Heart left ventricle (tissue), 16 donors: ENCODE measurements around the gene SOX6. TPM values are rescaled to one million over a fixed set of nuclear protein-coding genes. Genes with fewer than 3 reads are reported as not detected.

Experiments used
- ATAC-seq, 4 donors: fragments of 200-7000 bp; cut with Tn5 transposase; one replicate each; pipeline ENCODE4 v1.9.1; 2020 to 2022; ENCODE audit warnings: moderate library complexity in 4 of 4, mild to moderate bottlenecking in 3 of 4, moderate number of reproducible peaks in 1 of 4
- DNase-seq, 5 donors: peaks; one replicate each; pipeline ENCODE4 v3.0.0-alpha.2; 2020
- H3K27ac ChIP-seq, 12 donors: fragments of 200-600 bp; sonication (generic) in 4 of 12; one replicate each; pipeline versions ENCODE4 v1.5.0 to v1.8.0; 2016 to 2022; ENCODE audit warnings: mild to moderate bottlenecking in 2 of 12
- H3K27me3 ChIP-seq, 9 donors: fragments of 200-600 bp; sonication (generic) in 2 of 9; one replicate each; pipeline versions ENCODE4 v1.5.1 to v1.8.0; 2016 to 2022; ENCODE audit warnings: mild to moderate bottlenecking in 3 of 9
- H3K36me3 ChIP-seq, 9 donors: fragments of 200-600 bp; sonication (generic) in 2 of 9; one replicate each; pipeline versions ENCODE4 v1.5.0 to v1.8.0; 2018 to 2022; ENCODE audit warnings: mild to moderate bottlenecking in 2 of 9
- H3K4me1 ChIP-seq, 12 donors: fragments of 200-600 bp; sonication (generic) in 4 of 12; one replicate each; pipeline versions ENCODE4 v1.5.0 to v1.8.0; 2016 to 2022; ENCODE audit warnings: mild to moderate bottlenecking in 3 of 12
- H3K4me3 ChIP-seq, 12 donors: fragments of 200-600 bp; sonication (generic) in 4 of 12; one replicate each; pipeline versions ENCODE4 v1.5.0 to v1.8.0; 2017 to 2022; ENCODE audit warnings: mild to moderate bottlenecking in 9 of 12, moderate library complexity in 4 of 12
- H3K9me3 ChIP-seq, 12 donors: fragments of 200-600 bp; sonication (generic) in 4 of 12; one replicate each; pipeline versions ENCODE4 v1.5.0 to v1.8.0; 2016 to 2022; ENCODE audit warnings: mild to moderate bottlenecking in 1 of 12
- POLR2A ChIP-seq, 2 donors: fragments of 450-650 bp; IDR thresholded peaks; one replicate each; pipeline ENCODE4 v1.6.1; 2017; ENCODE audit warnings: antibody characterized with exemption in 2 of 2, mild to moderate bottlenecking in 2 of 2, moderate library complexity in 2 of 2
- WGBS, 4 donors: extraction: QIAGEN DNeasy Blood & Tissue Kit in 2 of 4; methylation state at CpG; one replicate each; pipeline versions ENCODE4 v1.1.5 to v1.1.7; 2013 to 2018; 5-methylcytosine and 5-hydroxymethylcytosine counted together
- intact Hi-C, 10 donors: fragments of 100-400 bp; cut with DNase I; formaldehyde crosslinking; loops; one replicate each; pipeline versions ENCODE4 v1.11.1 to v1.14.2; 2022
- polyA plus RNA-seq, 2 donors: library from polyadenylated mRNA; stranded (reverse); fragments of 200-250 nt; gene quantifications; one replicate each; pipeline ENCODE4 v1.2.3, GENCODE V29; 2013
- total RNA-seq, 9 donors: library from RNA; depleted of rRNA in 2 of 9; stranded (reverse); fragments of >200 nt in 2 of 9; fragmentation: NEBNext Ultra II Directional in 3 of 9; extraction: Animal tissue kit (Norgen Biotek cat#: 25700) in 3 of 9; gene quantifications; one replicate each; pipeline versions ENCODE4 v1.1.0 to v1.2.4, GENCODE V29; 2016 to 2023
- TF ChIP-seq, protein P1 (sequence below), 12 donors: fragments of 200-600 bp; sonication (generic) in 4 of 12; IDR thresholded peaks; one replicate each; pipeline versions ENCODE4 v1.5.0 to v1.8.0; 2018 to 2022; ENCODE audit warnings: antibody characterized with exemption in 12 of 12, mild to moderate bottlenecking in 5 of 12
- donor health status: ischemic (EF 13 %, LVEDD 7.1; RV severe dilation, severe dysfunction).
- donor health status: healthy with polysubstance abuse.
- donor health status: DM: no; HTN: yes; CAD: no.
- donor health status: DM: no; HTN: no; CAD: no.
- donor health status: ischemic (EF 25% LVEDD 6.9; RV normal size, moderate dysfunction).
- donor health status: ischemic (EF 25% LVEDD 5.7; RV mildly dilated, moderate dysfunction).
- donor health status: healthy.
- donor health status: DM: yes; HTN: yes; CAD: no.
- donor health status: ischemic (EF 35%, LVEDD 5.7; RV mildly dilated, moderate dysfunction).
- donor health status: nonischemic (EF 11% LVEDD 7.7; RV severe dilation, severe dysfunction).
- donor health status: DM: yes; HTN: yes; CAD: no.
- donor health status: PGD.
- donor health status: ischemic (EF 29% LVEDD 5.4; RV normal size, mild dysfunction).
- donor health status: nonischemic (EF 23%, LVEDD 6.1; RV moderate dilation, normal function).

The SOX6 gene
- total and polyA plus RNA-seq, 11 donors = 1.5 to 39.6 (median 15.6) TPM

DNA sequence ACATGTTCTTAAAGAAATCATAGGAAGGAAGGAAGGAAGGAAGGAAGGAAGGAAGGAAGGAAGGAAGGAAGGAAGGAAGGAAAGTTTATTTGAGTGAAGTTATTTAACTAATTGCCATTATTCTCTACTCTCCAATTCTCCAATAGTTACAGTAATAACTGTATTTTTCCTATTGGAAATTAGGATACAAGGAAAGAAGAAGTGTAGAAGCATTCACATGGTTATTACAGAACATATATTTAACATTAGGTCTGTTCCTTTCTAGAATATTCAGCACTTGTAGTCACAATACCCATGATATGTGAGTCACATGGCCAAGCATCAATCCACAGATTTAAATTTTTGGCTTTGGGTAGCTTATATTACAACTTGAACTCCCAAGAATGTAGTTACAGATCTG lies 230.6 kb downstream of the SOX6 start:
- Histone ChIP-seq H3K27ac (no peak overlapping the region), H3K27me3 (no peaks in the 10 kb centered on the region), H3K4me1 (peaks cover 0 to 4% (median 0%) of the 10 kb centered on the region in 12 donors), H3K9me3 (peaks cover 0 to 3% (median 0%) of the 10 kb centered on the region in 12 donors), H3K36me3 (no peaks in the 10 kb centered on the region), H3K4me3 (no peak overlapping the region)
- intact Hi-C loops = no loop called here
- ATAC-seq (no peak), DNase-seq (no peak)
- TF ChIP-seq, protein P1, sequence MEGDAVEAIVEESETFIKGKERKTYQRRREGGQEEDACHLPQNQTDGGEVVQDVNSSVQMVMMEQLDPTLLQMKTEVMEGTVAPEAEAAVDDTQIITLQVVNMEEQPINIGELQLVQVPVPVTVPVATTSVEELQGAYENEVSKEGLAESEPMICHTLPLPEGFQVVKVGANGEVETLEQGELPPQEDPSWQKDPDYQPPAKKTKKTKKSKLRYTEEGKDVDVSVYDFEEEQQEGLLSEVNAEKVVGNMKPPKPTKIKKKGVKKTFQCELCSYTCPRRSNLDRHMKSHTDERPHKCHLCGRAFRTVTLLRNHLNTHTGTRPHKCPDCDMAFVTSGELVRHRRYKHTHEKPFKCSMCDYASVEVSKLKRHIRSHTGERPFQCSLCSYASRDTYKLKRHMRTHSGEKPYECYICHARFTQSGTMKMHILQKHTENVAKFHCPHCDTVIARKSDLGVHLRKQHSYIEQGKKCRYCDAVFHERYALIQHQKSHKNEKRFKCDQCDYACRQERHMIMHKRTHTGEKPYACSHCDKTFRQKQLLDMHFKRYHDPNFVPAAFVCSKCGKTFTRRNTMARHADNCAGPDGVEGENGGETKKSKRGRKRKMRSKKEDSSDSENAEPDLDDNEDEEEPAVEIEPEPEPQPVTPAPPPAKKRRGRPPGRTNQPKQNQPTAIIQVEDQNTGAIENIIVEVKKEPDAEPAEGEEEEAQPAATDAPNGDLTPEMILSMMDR (IDR thresholded peaks at IDR 0.05) = no peak
- no peak for TF ChIP-seq POLR2A (IDR thresholded peaks at IDR 0.05)

DNA sequence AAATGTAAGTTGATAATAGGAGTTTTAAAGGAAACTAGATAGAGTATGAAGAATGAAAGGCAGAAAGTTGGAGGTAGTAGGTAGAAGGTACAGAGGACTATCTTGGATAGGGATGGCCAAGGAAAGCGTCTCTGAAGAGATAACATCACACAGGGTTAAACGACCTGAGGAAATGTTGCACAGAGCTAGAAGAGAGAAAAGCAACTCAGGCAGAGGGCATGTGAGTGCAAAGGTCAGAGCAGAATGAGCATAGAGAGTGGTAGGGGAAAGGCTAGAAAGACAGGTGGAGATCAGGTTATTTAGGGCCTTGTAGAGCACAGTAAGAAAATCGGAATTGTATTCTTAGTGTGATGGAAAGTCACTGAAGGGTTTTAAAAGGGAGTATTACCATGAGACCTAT lies 232.0 kb downstream of the SOX6 start:
- no peak for ATAC-seq
- DNase-seq = no peak
- WGBS, 4 donors = 76 to 85% (median 83%) methylated on average over 3 of the region's 3 CpGs

DNA sequence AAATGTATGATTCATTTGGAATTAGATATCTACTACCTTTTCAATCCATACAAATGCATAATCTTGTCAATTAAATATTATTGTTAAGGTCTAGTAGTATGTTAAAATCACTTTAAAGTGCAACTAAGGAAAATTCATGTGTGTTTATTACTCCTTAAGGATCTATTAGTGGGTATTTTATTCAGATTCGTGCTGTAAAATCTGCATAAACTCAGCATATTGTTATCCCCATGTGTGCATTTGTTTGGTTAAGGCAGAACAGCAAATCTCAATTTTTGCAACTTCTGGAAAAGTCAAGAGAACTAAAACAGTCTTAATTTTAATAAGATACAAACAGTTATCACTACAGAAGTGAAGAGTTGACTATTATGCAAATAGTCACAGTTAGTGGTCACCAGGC lies 234.5 kb downstream of the SOX6 start:
- intact Hi-C loops = no loop called here
- H3K9me3 ChIP-seq = no peaks in the 10 kb centered on the region
- H3K4me3 ChIP-seq = no peak overlapping the region
- no peak for TF ChIP-seq POLR2A (IDR thresholded peaks at IDR 0.05)
- TF ChIP-seq, protein P1 (IDR thresholded peaks at IDR 0.05) = no peak
- no peaks in the 10 kb centered on the region for H3K36me3 ChIP-seq
- no peak for ATAC-seq
- 91 to 95% (median 94%) methylated on average over 1 of the region's 1 CpG for WGBS, 4 donors
- H3K4me1 ChIP-seq = peaks cover 0 to 4% (median 0%) of the 10 kb centered on the region in 12 donors
- no peak overlapping the region for H3K27ac ChIP-seq
- DNase-seq = no peak
- H3K27me3 ChIP-seq = no peaks in the 10 kb centered on the region

More for the DNA sequence above, 232.0 kb downstream of the SOX6 start:
- intact Hi-C loops = no loop called here
- Histone ChIP-seq H3K27ac (no peak overlapping the region), H3K4me3 (no peak overlapping the region), H3K9me3 (no peaks in the 10 kb centered on the region), H3K27me3 (no peaks in the 10 kb centered on the region), H3K36me3 (no peaks in the 10 kb centered on the region), H3K4me1 (peaks cover 0 to 4% (median 0%) of the 10 kb centered on the region in 12 donors)
- TF ChIP-seq, protein P1 (IDR thresholded peaks at IDR 0.05) = no peak
- no peak for TF ChIP-seq POLR2A (IDR thresholded peaks at IDR 0.05)

DNA sequence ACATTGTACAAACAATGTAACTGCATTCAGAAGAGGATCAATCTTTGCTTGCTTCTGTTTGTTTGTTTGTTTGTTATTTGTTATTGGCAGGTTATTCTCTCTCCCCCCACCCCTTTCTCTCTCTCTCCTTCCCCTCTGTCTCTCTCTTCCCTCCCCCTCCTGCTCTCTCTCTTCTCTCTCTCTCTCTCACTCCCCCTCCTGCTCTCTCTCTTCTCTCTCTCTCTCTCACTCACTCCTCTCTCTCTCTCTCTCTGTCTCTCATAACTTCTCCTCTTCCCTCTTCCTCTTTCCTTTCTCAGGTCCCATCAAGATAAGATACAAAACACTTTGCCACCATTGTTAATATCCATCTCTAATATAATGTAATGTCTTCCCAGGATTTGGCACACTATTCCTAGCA lies 236.3 kb downstream of the SOX6 start:
- DNase-seq = no peak
- Histone ChIP-seq H3K9me3 (no peaks in the 10 kb centered on the region), H3K27ac (no peak overlapping the region), H3K4me3 (no peak overlapping the region), H3K36me3 (no peaks in the 10 kb centered on the region), H3K27me3 (no peaks in the 10 kb centered on the region), H3K4me1 (peaks cover 0 to 12% (median 1%) of the 10 kb centered on the region in 12 donors)
- intact Hi-C loops = no loop called here
- TF ChIP-seq, protein P1 (IDR thresholded peaks at IDR 0.05) = no peak
- no peak for TF ChIP-seq POLR2A (IDR thresholded peaks at IDR 0.05)
- no peak for ATAC-seq
